Measurements from ENCODE around the gene FAM149B1.

FAM149B1 gene

GRCh38 chr10:73262105-73262730 is 94.3 kb downstream of the FAM149B1 start:
- Histone ChIP-seq H2BK5ac (ENCODE audit: low read length) (no peak overlapping the region), H3K36me3 (replicated peaks in 1 of 2; ENCODE audit: control insufficient read depth in 2 of 2, insufficient read depth in 2 of 2, low read length in 2 of 2) (no peaks in the 10 kb centered on the region), H3K27me3 (ENCODE audit: control insufficient read depth in 3 of 3, insufficient read depth in 3 of 3, low read depth in 1 of 3, low read length in 3 of 3) (no peaks in the 10 kb centered on the region), H2AFZ (ENCODE audit: low read length) (no peak overlapping the region), H3K4ac (ENCODE audit: low read length) (no peak overlapping the region), H3K27ac (replicated peaks; ENCODE audit: low read length) (no peak overlapping the region), H3K9ac (ENCODE audit: low read depth, low read length, poor library complexity) (no peak overlapping the region), H3K4me1 (ENCODE audit: control insufficient read depth in 2 of 2, insufficient read depth in 1 of 2, low read depth in 1 of 2, low read length in 2 of 2) (no peaks in the 10 kb centered on the region), H3K79me1 (ENCODE audit: low read depth, low read length) (no peaks in the 10 kb centered on the region), H3K18ac (ENCODE audit: low read length) (no peak overlapping the region), H2BK120ac (ENCODE audit: low read depth, low read length) (no peak overlapping the region), H4K91ac (ENCODE audit: low read depth, low read length, poor library complexity) (no peak overlapping the region), H2AK5ac (ENCODE audit: low read depth, low read length) (no peak overlapping the region), H4K8ac (ENCODE audit: low read depth, low read length) (no peak overlapping the region), H3K9me3 (replicated peaks in 1 of 2; ENCODE audit: control insufficient read depth in 2 of 2, insufficient read depth in 1 of 2, low read depth in 1 of 2, low read length in 2 of 2) (no peaks in the 10 kb centered on the region), H3K4me2 (ENCODE audit: insufficient read depth, low read length, poor library complexity, severe bottlenecking) (no peak overlapping the region), H3K23ac (ENCODE audit: low read depth, low read length, poor library complexity) (no peak overlapping the region), H3K4me3 (ENCODE audit: low read length in 2 of 2) (no peak overlapping the region), H3K14ac (ENCODE audit: low read length) (no peak overlapping the region), H2BK12ac (ENCODE audit: low read length) (no peak overlapping the region), H2BK15ac (ENCODE audit: low read length) (no peak overlapping the region)
- no peak for DNase-seq (ENCODE audit: low spot score)
- WGBS, 2 donors (ENCODE audit: extremely low coverage in 2 of 2, insufficient read length in 2 of 2, insufficient replicate concordance in 1 of 2), result no CpG with 5 or more reads among the region's 4 CpGs

GRCh38 chr10:73262880-73263555 is 95.1 kb downstream of the FAM149B1 start:
- no peak overlapping the region for H3K4me2 ChIP-seq (ENCODE audit: insufficient read depth, low read length, poor library complexity, severe bottlenecking)
- H3K79me1 ChIP-seq (ENCODE audit: low read depth, low read length), result no peaks in the 10 kb centered on the region
- DNase-seq (ENCODE audit: low spot score), result no peak
- no peak overlapping the region for H3K27ac ChIP-seq (replicated peaks; ENCODE audit: low read length)
- H3K4me1 ChIP-seq (ENCODE audit: control insufficient read depth in 2 of 2, insufficient read depth in 1 of 2, low read depth in 1 of 2, low read length in 2 of 2), result no peaks in the 10 kb centered on the region
- no peak overlapping the region for H3K23ac ChIP-seq (ENCODE audit: low read depth, low read length, poor library complexity)
- H3K18ac ChIP-seq (ENCODE audit: low read length), result no peak overlapping the region
- no peak overlapping the region for H3K4me3 ChIP-seq (ENCODE audit: low read length in 2 of 2)
- no peak overlapping the region for H2AK5ac ChIP-seq (ENCODE audit: low read depth, low read length)
- no peaks in the 10 kb centered on the region for H3K36me3 ChIP-seq (replicated peaks in 1 of 2; ENCODE audit: control insufficient read depth in 2 of 2, insufficient read depth in 2 of 2, low read length in 2 of 2)
- no peak overlapping the region for H3K4ac ChIP-seq (ENCODE audit: low read length)
- H3K14ac ChIP-seq (ENCODE audit: low read length), result no peak overlapping the region
- H2BK120ac ChIP-seq (ENCODE audit: low read depth, low read length), result no peak overlapping the region
- H4K91ac ChIP-seq (ENCODE audit: low read depth, low read length, poor library complexity), result no peak overlapping the region
- H3K9me3 ChIP-seq (replicated peaks in 1 of 2; ENCODE audit: control insufficient read depth in 2 of 2, insufficient read depth in 1 of 2, low read depth in 1 of 2, low read length in 2 of 2), result no peaks in the 10 kb centered on the region
- H3K27me3 ChIP-seq (ENCODE audit: control insufficient read depth in 3 of 3, insufficient read depth in 3 of 3, low read depth in 1 of 3, low read length in 3 of 3), result no peaks in the 10 kb centered on the region
- H2BK12ac ChIP-seq (ENCODE audit: low read length), result no peak overlapping the region
- no peak overlapping the region for H3K9ac ChIP-seq (ENCODE audit: low read depth, low read length, poor library complexity)
- no peak overlapping the region for H2BK5ac ChIP-seq (ENCODE audit: low read length)
- H2AFZ ChIP-seq (ENCODE audit: low read length), result no peak overlapping the region
- no peak overlapping the region for H2BK15ac ChIP-seq (ENCODE audit: low read length)
- WGBS, 2 donors (ENCODE audit: extremely low coverage in 2 of 2, insufficient read length in 2 of 2, insufficient replicate concordance in 1 of 2), result no CpG with 5 or more reads among the region's 5 CpGs
- no peak overlapping the region for H4K8ac ChIP-seq (ENCODE audit: low read depth, low read length)

- H2AK5ac ChIP-seq (ENCODE audit: low read depth, low read length), result no peak overlapping the region
- no peak overlapping the region for H3K14ac ChIP-seq (ENCODE audit: low read length)
- no peak overlapping the region for H3K18ac ChIP-seq (ENCODE audit: low read length)
- no peak overlapping the region for H2BK120ac ChIP-seq (ENCODE audit: low read depth, low read length)
- H2BK15ac ChIP-seq (ENCODE audit: low read length), result no peak overlapping the region
- no peak overlapping the region for H3K4ac ChIP-seq (ENCODE audit: low read length)
- H3K27ac ChIP-seq (replicated peaks; ENCODE audit: low read length), result no peak overlapping the region
- no CpG with 5 or more reads among the region's 1 CpG for WGBS, 2 donors (ENCODE audit: extremely low coverage in 2 of 2, insufficient read length in 2 of 2, insufficient replicate concordance in 1 of 2)
- H3K4me3 ChIP-seq (ENCODE audit: low read length in 2 of 2), result no peak overlapping the region
- H3K23ac ChIP-seq (ENCODE audit: low read depth, low read length, poor library complexity), result no peak overlapping the region
- H3K4me2 ChIP-seq (ENCODE audit: insufficient read depth, low read length, poor library complexity, severe bottlenecking), result no peak overlapping the region
- no peaks in the 10 kb centered on the region for H3K79me1 ChIP-seq (ENCODE audit: low read depth, low read length)
- H4K91ac ChIP-seq (ENCODE audit: low read depth, low read length, poor library complexity), result no peak overlapping the region
- H3K9me3 ChIP-seq (replicated peaks in 1 of 2; ENCODE audit: control insufficient read depth in 2 of 2, insufficient read depth in 1 of 2, low read depth in 1 of 2, low read length in 2 of 2), result no peaks in the 10 kb centered on the region
- H3K9ac ChIP-seq (ENCODE audit: low read depth, low read length, poor library complexity), result no peak overlapping the region
- DNase-seq (ENCODE audit: low spot score), result no peak
- H2BK5ac ChIP-seq (ENCODE audit: low read length), result no peak overlapping the region
- H3K27me3 ChIP-seq (ENCODE audit: control insufficient read depth in 3 of 3, insufficient read depth in 3 of 3, low read depth in 1 of 3, low read length in 3 of 3), result no peaks in the 10 kb centered on the region
- H4K8ac ChIP-seq (ENCODE audit: low read depth, low read length), result no peak overlapping the region
- no peak overlapping the region for H2BK12ac ChIP-seq (ENCODE audit: low read length)
- no peaks in the 10 kb centered on the region for H3K36me3 ChIP-seq (replicated peaks in 1 of 2; ENCODE audit: control insufficient read depth in 2 of 2, insufficient read depth in 2 of 2, low read length in 2 of 2)
- no peaks in the 10 kb centered on the region for H3K4me1 ChIP-seq (ENCODE audit: control insufficient read depth in 2 of 2, insufficient read depth in 1 of 2, low read depth in 1 of 2, low read length in 2 of 2)
- no peak overlapping the region for H2AFZ ChIP-seq (ENCODE audit: low read length)
These were observed 95.9 kb downstream of the FAM149B1 start for GRCh38 chr10:73263693-73264347.

DNA sequence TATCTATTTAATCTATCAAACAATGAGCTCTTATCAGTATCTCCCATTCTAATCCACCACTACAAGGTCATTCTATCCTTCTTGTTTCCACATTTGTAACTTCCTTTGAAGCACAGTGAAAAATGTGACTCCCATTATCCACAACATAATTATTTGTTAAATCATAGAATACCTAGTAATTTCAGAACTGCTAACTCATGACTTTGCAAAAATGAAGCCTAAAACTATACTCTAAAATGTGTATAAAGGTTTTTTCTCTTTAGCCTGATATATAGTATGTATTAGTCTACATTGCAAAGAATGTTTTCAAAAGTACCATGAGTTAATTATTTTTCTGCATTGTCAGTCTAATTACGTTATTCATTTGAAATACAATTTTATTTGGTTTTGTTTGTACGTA is 96.5 kb downstream of the FAM149B1 start:
- no CpG with 5 or more reads among the region's 2 CpGs for WGBS, 2 donors (ENCODE audit: extremely low coverage in 2 of 2, insufficient read length in 2 of 2, insufficient replicate concordance in 1 of 2)
- Histone ChIP-seq H2BK12ac (ENCODE audit: low read length) (no peak overlapping the region), H2AFZ (ENCODE audit: low read length) (no peak overlapping the region), H3K9me3 (replicated peaks in 1 of 2; ENCODE audit: control insufficient read depth in 2 of 2, insufficient read depth in 1 of 2, low read depth in 1 of 2, low read length in 2 of 2) (no peaks in the 10 kb centered on the region), H3K18ac (ENCODE audit: low read length) (no peak overlapping the region), H3K36me3 (replicated peaks in 1 of 2; ENCODE audit: control insufficient read depth in 2 of 2, insufficient read depth in 2 of 2, low read length in 2 of 2) (no peaks in the 10 kb centered on the region), H3K27ac (replicated peaks; ENCODE audit: low read length) (no peak overlapping the region), H3K9ac (ENCODE audit: low read depth, low read length, poor library complexity) (no peak overlapping the region), H3K4me1 (ENCODE audit: control insufficient read depth in 2 of 2, insufficient read depth in 1 of 2, low read depth in 1 of 2, low read length in 2 of 2) (peaks cover 1 to 3% of the 10 kb centered on the region in 2 donors), H3K27me3 (ENCODE audit: control insufficient read depth in 3 of 3, insufficient read depth in 3 of 3, low read depth in 1 of 3, low read length in 3 of 3) (no peaks in the 10 kb centered on the region), H4K91ac (ENCODE audit: low read depth, low read length, poor library complexity) (no peak overlapping the region), H4K8ac (ENCODE audit: low read depth, low read length) (no peak overlapping the region), H2AK5ac (ENCODE audit: low read depth, low read length) (no peak overlapping the region), H3K79me1 (ENCODE audit: low read depth, low read length) (no peaks in the 10 kb centered on the region), H3K4me2 (ENCODE audit: insufficient read depth, low read length, poor library complexity, severe bottlenecking) (no peak overlapping the region), H2BK15ac (ENCODE audit: low read length) (no peak overlapping the region), H3K4ac (ENCODE audit: low read length) (no peak overlapping the region), H3K23ac (ENCODE audit: low read depth, low read length, poor library complexity) (no peak overlapping the region), H3K4me3 (ENCODE audit: low read length in 2 of 2) (no peak overlapping the region), H2BK120ac (ENCODE audit: low read depth, low read length) (no peak overlapping the region), H2BK5ac (ENCODE audit: low read length) (no peak overlapping the region), H3K14ac (ENCODE audit: low read length) (no peak overlapping the region)
- DNase-seq (ENCODE audit: low spot score), result no peak

All from neuronal stem cell (in vitro differentiated cells).